GM23338 (cell line): Measurements from ENCODE around the gene SPATS1. TPM values are rescaled to one million over a fixed set of nuclear protein-coding genes. Genes with fewer than 3 reads are reported as not detected.

Experiments
- ATAC-seq: fragments of 200-7000 bp; cut with Tn5 transposase; 3 replicates; pipeline ENCODE4 v1.9.1; 2020
- DNase-seq: peaks from one replicate; pipeline ENCODE4 v3.0.0-alpha.2; 2015; ENCODE audit warnings: low spot score
- H2AFZ ChIP-seq: fragments of 200-600 bp; sonication (generic); 2 replicates; pipeline ENCODE4 v1.8.0; 2016; ENCODE audit warnings: antibody characterized with exemption, mild to moderate bottlenecking, moderate library complexity
- H3F3A ChIP-seq: fragments of 200-600 bp; sonication (generic); replicated peaks from 2 replicates; pipeline ENCODE4 v1.8.0; 2017; ENCODE audit warnings: antibody characterized with exemption, mixed run types, low read depth
- H3K27ac ChIP-seq: fragments of 200-600 bp; sonication (generic); 2 replicates; pipeline ENCODE4 v1.6.1; 2016; ENCODE audit warnings: low read depth
- H3K27me3 ChIP-seq: fragments of 200-600 bp; sonication (generic); 2 replicates; pipeline ENCODE4 v1.8.0; 2016; ENCODE audit warnings: mild to moderate bottlenecking, mixed run types, moderate library complexity; ENCODE audit not compliant: insufficient read depth
- H3K36me3 ChIP-seq: fragments of 200-600 bp; sonication (generic); 2 replicates; pipeline ENCODE4 v1.8.0; 2016; ENCODE audit warnings: mild to moderate bottlenecking; ENCODE audit not compliant: insufficient read depth
- H3K4me1 ChIP-seq: fragments of 200-600 bp; sonication (generic); 2 replicates; pipeline ENCODE4 v1.8.0; 2016; ENCODE audit warnings: mild to moderate bottlenecking, moderate library complexity; ENCODE audit not compliant: insufficient read depth
- H3K4me2 ChIP-seq: fragments of 200-600 bp; sonication (generic); 2 replicates; pipeline ENCODE4 v1.7.1; 2017; ENCODE audit warnings: mixed run types
- H3K4me3 ChIP-seq: fragments of 200-600 bp; sonication (generic); 2 replicates; pipeline ENCODE4 v1.6.1; 2016; ENCODE audit warnings: mixed run types
- H3K79me2 ChIP-seq: fragments of 200-600 bp; sonication (generic); replicated peaks from 2 replicates; pipeline ENCODE4 v1.8.0; 2017; ENCODE audit warnings: mild to moderate bottlenecking; ENCODE audit not compliant: insufficient read depth
- H3K9me2 ChIP-seq: fragments of 200-600 bp; sonication (generic); 2 replicates; pipeline ENCODE4 v1.8.0; 2017; ENCODE audit not compliant: insufficient read depth
- H4K20me1 ChIP-seq: fragments of 200-600 bp; sonication (generic); replicated peaks from 2 replicates; pipeline ENCODE4 v1.8.0; 2017; ENCODE audit warnings: mild to moderate bottlenecking; ENCODE audit not compliant: insufficient read depth
- H3K27ac Mint-ChIP-seq: 2 replicates; pipeline ENCODE4 v1.8.0; 2020; ENCODE audit warnings: inconsistent platforms, mild to moderate bottlenecking, moderate library complexity, mixed read lengths
- H3K27me3 Mint-ChIP-seq: 3 replicates; pipeline ENCODE4 v1.8.0; 2022; ENCODE audit warnings: low read depth, mild to moderate bottlenecking, moderate library complexity, mixed read lengths, inconsistent platforms; ENCODE audit not compliant: insufficient read depth, poor library complexity
- H3K36me3 Mint-ChIP-seq: 3 replicates; pipeline ENCODE4 v1.8.0; 2021; ENCODE audit warnings: low read depth, mild to moderate bottlenecking, inconsistent platforms, moderate library complexity, mixed read lengths
- H3K4me1 Mint-ChIP-seq: 3 replicates; pipeline ENCODE4 v1.8.0; 2020; ENCODE audit warnings: mild to moderate bottlenecking, inconsistent platforms, mixed read lengths
- H3K4me3 Mint-ChIP-seq: 3 replicates; pipeline ENCODE4 v1.8.0; 2021; ENCODE audit warnings: moderate library complexity, mild to moderate bottlenecking, inconsistent platforms, mixed read lengths
- H3K9me3 Mint-ChIP-seq: 3 replicates; pipeline ENCODE4 v1.8.0; 2020; ENCODE audit warnings: moderate library complexity, mild to moderate bottlenecking, inconsistent platforms, mixed read lengths
- CREB1 ChIP-seq: fragments of 250-450 bp; sonication (Bioruptor Pico); IDR thresholded peaks from 2 replicates; pipeline ENCODE4 v1.5.0; 2020; ENCODE audit warnings: low read depth, mild to moderate bottlenecking, moderate library complexity
- EZH2 ChIP-seq: fragments of 200-600 bp; sonication (generic); IDR thresholded peaks from one replicate; pipeline ENCODE4 v1.8.0; 2017; ENCODE audit warnings: antibody characterized with exemption, mild to moderate bottlenecking, low read depth; ENCODE audit not compliant: unreplicated experiment
- EZH2phosphoT487 ChIP-seq: fragments of 200-600 bp; sonication (generic); IDR thresholded peaks from one replicate; pipeline ENCODE4 v1.8.1; 2018; ENCODE audit warnings: antibody characterized with exemption; ENCODE audit not compliant: unreplicated experiment
- JUNB ChIP-seq: IDR thresholded peaks from one replicate; pipeline ENCODE4 v1.6.1; 2016; ENCODE audit warnings: antibody characterized with exemption; ENCODE audit not compliant: unreplicated experiment
- STAT1 ChIP-seq: IDR thresholded peaks from one replicate; pipeline ENCODE4 v1.6.1; 2016; ENCODE audit warnings: antibody characterized with exemption; ENCODE audit not compliant: unreplicated experiment
- ZNF114 ChIP-seq: fragments of 250-450 bp; sonication (Bioruptor Pico); IDR thresholded peaks from 2 replicates; pipeline ENCODE4 v1.5.0; 2020; ENCODE audit warnings: mild to moderate bottlenecking, moderate library complexity
- ZNF331 ChIP-seq: fragments of 250-450 bp; sonication (Bioruptor Pico); IDR thresholded peaks from 2 replicates; pipeline ENCODE4 v1.5.0; 2020; ENCODE audit warnings: low read depth, mild to moderate bottlenecking, moderate library complexity
- polyA plus RNA-seq: library from polyadenylated mRNA; unstranded; fragments of >200 nt; fragmentation: Nextera tagmentation; extraction: Ambion mirVana; gene quantifications from 2 replicates; pipeline ENCODE4 v1.2.1, GENCODE V29; 2016
- total RNA-seq: library from RNA; depleted of rRNA; stranded (reverse); fragments of >200 nt; shearing (Covaris generic); gene quantifications from 2 replicates; pipeline ENCODE4 v1.2.3, GENCODE V29; 2014
- TF ChIP-seq, protein P1 (sequence below): IDR thresholded peaks from one replicate; pipeline ENCODE4 v1.6.1; 2018; ENCODE audit warnings: antibody characterized with exemption; ENCODE audit not compliant: unreplicated experiment

SPATS1 gene
- total and polyA plus RNA-seq, 2 experiments from 2014 or later, result not detected

DNA sequence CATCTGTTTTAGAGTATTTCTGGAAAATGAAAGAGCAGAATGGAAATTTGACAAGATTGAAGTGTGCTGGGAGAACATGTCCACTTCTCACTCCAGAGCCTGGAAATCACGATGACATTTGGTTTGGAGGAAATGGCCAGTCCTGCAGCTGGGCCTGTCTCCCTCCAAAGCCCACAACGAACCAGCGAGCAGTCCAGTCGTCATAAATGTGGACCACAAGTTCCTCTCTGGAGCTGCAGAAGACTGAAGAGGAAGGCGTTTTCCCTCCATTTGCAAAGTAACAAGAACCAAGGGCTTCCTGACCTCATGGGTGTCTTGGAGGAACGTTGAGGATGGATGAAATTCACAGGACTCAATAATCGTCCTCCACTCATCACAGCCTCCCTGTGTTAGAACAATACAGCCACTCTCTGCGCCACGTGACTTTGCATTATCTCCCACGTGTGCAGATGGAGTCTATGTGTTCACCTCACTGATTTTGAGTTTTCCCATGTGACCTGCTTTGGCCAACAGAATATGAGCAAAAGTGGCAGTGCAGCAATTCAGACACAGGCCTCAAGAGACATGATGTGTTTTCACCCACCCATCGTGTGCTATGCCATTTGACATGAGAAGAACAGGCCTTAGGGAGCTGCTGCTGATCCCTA is 9.1 kb upstream of the SPATS1 start:
- H3K4me1 ChIP-seq, result peaks cover 20% of the 10 kb centered on the region
- H3F3A ChIP-seq, result no peaks in the 10 kb centered on the region
- H3K9me2 ChIP-seq, result 0 out of 2 replicates have a peak, but pooled peaks cover 8% of the 10 kb centered on the region
- H3K27ac ChIP-seq, result no peak overlapping the region
- peaks cover 2% of the 10 kb centered on the region for H3K27me3 Mint-ChIP-seq
- DNase-seq (no peak), ATAC-seq (no peak)
- peaks cover 21% of the 10 kb centered on the region for H3K4me1 Mint-ChIP-seq
- no peaks in the 10 kb centered on the region for H4K20me1 ChIP-seq
- no peak overlapping the region for H3K4me3 ChIP-seq
- H3K4me2 ChIP-seq, result no peak overlapping the region
- no peak overlapping the region for H3K4me3 Mint-ChIP-seq
- no peaks in the 10 kb centered on the region for H3K36me3 ChIP-seq
- H3K27ac Mint-ChIP-seq, result no peak overlapping the region
- no peaks in the 10 kb centered on the region for H3K9me3 Mint-ChIP-seq
- no peaks in the 10 kb centered on the region for H3K79me2 ChIP-seq
- no peak overlapping the region for H2AFZ ChIP-seq
- no peaks in the 10 kb centered on the region for H3K36me3 Mint-ChIP-seq
- no peaks in the 10 kb centered on the region for H3K27me3 ChIP-seq
- TF ChIP-seq, protein P1, sequence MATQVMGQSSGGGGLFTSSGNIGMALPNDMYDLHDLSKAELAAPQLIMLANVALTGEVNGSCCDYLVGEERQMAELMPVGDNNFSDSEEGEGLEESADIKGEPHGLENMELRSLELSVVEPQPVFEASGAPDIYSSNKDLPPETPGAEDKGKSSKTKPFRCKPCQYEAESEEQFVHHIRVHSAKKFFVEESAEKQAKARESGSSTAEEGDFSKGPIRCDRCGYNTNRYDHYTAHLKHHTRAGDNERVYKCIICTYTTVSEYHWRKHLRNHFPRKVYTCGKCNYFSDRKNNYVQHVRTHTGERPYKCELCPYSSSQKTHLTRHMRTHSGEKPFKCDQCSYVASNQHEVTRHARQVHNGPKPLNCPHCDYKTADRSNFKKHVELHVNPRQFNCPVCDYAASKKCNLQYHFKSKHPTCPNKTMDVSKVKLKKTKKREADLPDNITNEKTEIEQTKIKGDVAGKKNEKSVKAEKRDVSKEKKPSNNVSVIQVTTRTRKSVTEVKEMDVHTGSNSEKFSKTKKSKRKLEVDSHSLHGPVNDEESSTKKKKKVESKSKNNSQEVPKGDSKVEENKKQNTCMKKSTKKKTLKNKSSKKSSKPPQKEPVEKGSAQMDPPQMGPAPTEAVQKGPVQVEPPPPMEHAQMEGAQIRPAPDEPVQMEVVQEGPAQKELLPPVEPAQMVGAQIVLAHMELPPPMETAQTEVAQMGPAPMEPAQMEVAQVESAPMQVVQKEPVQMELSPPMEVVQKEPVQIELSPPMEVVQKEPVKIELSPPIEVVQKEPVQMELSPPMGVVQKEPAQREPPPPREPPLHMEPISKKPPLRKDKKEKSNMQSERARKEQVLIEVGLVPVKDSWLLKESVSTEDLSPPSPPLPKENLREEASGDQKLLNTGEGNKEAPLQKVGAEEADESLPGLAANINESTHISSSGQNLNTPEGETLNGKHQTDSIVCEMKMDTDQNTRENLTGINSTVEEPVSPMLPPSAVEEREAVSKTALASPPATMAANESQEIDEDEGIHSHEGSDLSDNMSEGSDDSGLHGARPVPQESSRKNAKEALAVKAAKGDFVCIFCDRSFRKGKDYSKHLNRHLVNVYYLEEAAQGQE, result no peak
- TF ChIP-seq STAT1, result no peak

DNA sequence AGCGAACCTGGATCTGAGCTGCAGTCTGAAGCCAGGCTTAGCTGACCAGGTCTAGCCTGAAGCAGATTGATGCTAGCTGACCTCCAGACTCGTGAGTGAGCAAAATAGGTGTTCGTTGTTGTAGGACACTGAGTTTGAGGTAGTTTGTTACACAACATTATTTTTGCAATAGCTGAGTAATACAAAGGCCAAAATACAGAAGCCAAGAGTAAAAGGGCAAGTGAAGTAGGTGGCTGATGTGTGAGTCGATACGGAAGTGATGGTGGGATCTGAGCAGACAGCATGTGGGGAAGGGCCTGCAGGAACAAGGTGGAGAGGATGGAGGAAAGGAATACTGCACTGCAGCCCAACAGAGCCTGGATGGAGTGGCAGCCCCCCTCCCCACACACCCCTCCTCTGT is 8.5 kb upstream of the SPATS1 start:
- Histone ChIP-seq H2AFZ (no peak overlapping the region), H3F3A (no peaks in the 10 kb centered on the region), H3K4me2 (no peak overlapping the region), H3K79me2 (no peaks in the 10 kb centered on the region), H3K4me3 (no peak overlapping the region), H3K36me3 (no peaks in the 10 kb centered on the region), H4K20me1 (no peaks in the 10 kb centered on the region), H3K9me2 (0 out of 2 replicates have a peak, but pooled peaks cover 8% of the 10 kb centered on the region), H3K27ac (no peak overlapping the region), H3K27me3 (no peaks in the 10 kb centered on the region), H3K4me1 (peaks cover 17% of the 10 kb centered on the region)
- Mint-ChIP-seq H3K36me3 (no peaks in the 10 kb centered on the region), H3K9me3 (no peaks in the 10 kb centered on the region), H3K27me3 (peaks cover 2% of the 10 kb centered on the region), H3K27ac (no peak overlapping the region), H3K4me1 (peaks cover 17% of the 10 kb centered on the region), H3K4me3 (no peak overlapping the region)
- no peak for TF ChIP-seq ZNF114 (CRISPR knock-in tag)
- no peak for TF ChIP-seq JUNB
- TF ChIP-seq EZH2, result no peak
- no peak for TF ChIP-seq EZH2phosphoT487
- no peak for TF ChIP-seq CREB1
- no peak for TF ChIP-seq ZNF331 (CRISPR knock-in tag)
- ATAC-seq (no peak), DNase-seq (no peak)
